Heart left ventricle (tissue), 13 donors: ENCODE data around the gene MRPS33.

ENCODE experiments used
- POLR2A ChIP-seq, 2 donors: fragments of 450-650 bp; IDR thresholded peaks; one replicate each; pipeline ENCODE4 v1.6.1; 2017; ENCODE audit warnings: antibody characterized with exemption in 2 of 2, mild to moderate bottlenecking in 2 of 2, moderate library complexity in 2 of 2
- TF ChIP-seq, protein P1 (sequence below), 12 donors: fragments of 200-600 bp; sonication (generic) in 4 of 12; IDR thresholded peaks; one replicate each; pipeline versions ENCODE4 v1.5.0 to v1.8.0; 2018 to 2022; ENCODE audit warnings: antibody characterized with exemption in 12 of 12, mild to moderate bottlenecking in 5 of 12
- donor health status: ischemic (EF 13 %, LVEDD 7.1; RV severe dilation, severe dysfunction).
- donor health status: DM: no; HTN: yes; CAD: no.
- donor health status: DM: no; HTN: no; CAD: no.
- donor health status: ischemic (EF 25% LVEDD 6.9; RV normal size, moderate dysfunction).
- donor health status: ischemic (EF 25% LVEDD 5.7; RV mildly dilated, moderate dysfunction).
- donor health status: ischemic (EF 35%, LVEDD 5.7; RV mildly dilated, moderate dysfunction).
- donor health status: nonischemic (EF 11% LVEDD 7.7; RV severe dilation, severe dysfunction).
- donor health status: DM: yes; HTN: yes; CAD: no.
- donor health status: PGD.
- donor health status: ischemic (EF 29% LVEDD 5.4; RV normal size, mild dysfunction).
- donor health status: nonischemic (EF 23%, LVEDD 6.1; RV moderate dilation, normal function).

DNA sequence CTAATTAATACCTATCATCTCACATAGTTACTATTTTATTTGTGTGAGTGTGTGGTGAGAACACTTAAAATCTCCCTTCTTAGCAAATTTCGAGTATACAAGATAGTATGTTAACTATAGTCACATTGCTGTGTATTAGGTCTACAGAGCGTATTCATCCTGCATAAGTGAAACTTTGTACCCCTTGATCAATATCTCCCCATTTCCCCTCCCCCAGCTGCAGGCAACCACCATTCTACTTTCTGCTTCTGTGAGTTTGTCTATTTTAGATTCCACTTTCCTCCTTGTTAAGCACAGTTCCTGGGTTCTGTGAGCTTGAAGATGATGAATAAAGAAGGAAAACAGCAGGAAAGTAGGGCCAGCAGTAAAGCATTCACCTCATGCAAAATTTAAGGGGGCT is 42.4 kb downstream of the MRPS33 start:
- TF ChIP-seq, protein P1, sequence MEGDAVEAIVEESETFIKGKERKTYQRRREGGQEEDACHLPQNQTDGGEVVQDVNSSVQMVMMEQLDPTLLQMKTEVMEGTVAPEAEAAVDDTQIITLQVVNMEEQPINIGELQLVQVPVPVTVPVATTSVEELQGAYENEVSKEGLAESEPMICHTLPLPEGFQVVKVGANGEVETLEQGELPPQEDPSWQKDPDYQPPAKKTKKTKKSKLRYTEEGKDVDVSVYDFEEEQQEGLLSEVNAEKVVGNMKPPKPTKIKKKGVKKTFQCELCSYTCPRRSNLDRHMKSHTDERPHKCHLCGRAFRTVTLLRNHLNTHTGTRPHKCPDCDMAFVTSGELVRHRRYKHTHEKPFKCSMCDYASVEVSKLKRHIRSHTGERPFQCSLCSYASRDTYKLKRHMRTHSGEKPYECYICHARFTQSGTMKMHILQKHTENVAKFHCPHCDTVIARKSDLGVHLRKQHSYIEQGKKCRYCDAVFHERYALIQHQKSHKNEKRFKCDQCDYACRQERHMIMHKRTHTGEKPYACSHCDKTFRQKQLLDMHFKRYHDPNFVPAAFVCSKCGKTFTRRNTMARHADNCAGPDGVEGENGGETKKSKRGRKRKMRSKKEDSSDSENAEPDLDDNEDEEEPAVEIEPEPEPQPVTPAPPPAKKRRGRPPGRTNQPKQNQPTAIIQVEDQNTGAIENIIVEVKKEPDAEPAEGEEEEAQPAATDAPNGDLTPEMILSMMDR (IDR thresholded peaks at IDR 0.05), result no peak
- no peak for TF ChIP-seq POLR2A (IDR thresholded peaks at IDR 0.05)
